Activated T-helper 1 cell treated with anti-CD3 and anti-CD28 coated beads, Interleukin-12 subunit alpha, Interleukin-12 subunit beta, Interleukin-2, Interleukin-4 antibody, amounts not matched to agents 30 ng/mL and 10 ng/mL and 1 ng/mL, durations not matched to agents 14 hours and 24 hours and 36 hours (primary cell): ENCODE results near the gene SLCO4A1. TPM values are rescaled to one million over a fixed set of nuclear protein-coding genes. Genes with fewer than 3 reads are reported as not detected.

Experiments used
- DNase-seq: peaks from one replicate; pipeline ENCODE4 v3.0.0; 2021; ENCODE audit warnings: low spot score
- H3K27ac Mint-ChIP-seq: one replicate; pipeline ENCODE4 v1.8.0; 2021; ENCODE audit warnings: mild to moderate bottlenecking, mixed read lengths
- H3K27me3 Mint-ChIP-seq: one replicate; pipeline ENCODE4 v1.8.0; 2022; ENCODE audit warnings: mild to moderate bottlenecking, moderate library complexity, mixed read lengths; ENCODE audit not compliant: insufficient read depth
- H3K36me3 Mint-ChIP-seq: one replicate; pipeline ENCODE4 v1.8.0; 2021; ENCODE audit warnings: low read depth, mixed read lengths
- H3K4me1 Mint-ChIP-seq: one replicate; pipeline ENCODE4 v1.8.0; 2021; ENCODE audit warnings: low read depth, mixed read lengths
- H3K4me3 Mint-ChIP-seq: one replicate; pipeline ENCODE4 v1.8.0; 2021; ENCODE audit warnings: mild to moderate bottlenecking, moderate library complexity, mixed read lengths
- H3K9me3 Mint-ChIP-seq: one replicate; pipeline ENCODE4 v1.8.0; 2021; ENCODE audit warnings: mixed read lengths
- intact Hi-C: fragments of 100-400 bp; cut with micrococcal nuclease; formaldehyde crosslinking; loops from one replicate; pipeline ENCODE4 v1.15.1; 2024
- total RNA-seq: library from RNA; stranded (reverse); gene quantifications from 2 replicates; pipeline ENCODE4 v1.2.3, GENCODE V29; 2022

The SLCO4A1 gene
- total RNA-seq, 1 donor from 2014 or later: 47.6 TPM

- intact Hi-C loops: no loop called here
- Mint-ChIP-seq H3K9me3 (no peaks in the 10 kb centered on the region), H3K27ac (no peak overlapping the region), H3K4me3 (no peak overlapping the region), H3K27me3 (no peaks in the 10 kb centered on the region), H3K36me3 (peaks cover 14% of the 10 kb centered on the region), H3K4me1 (no peaks in the 10 kb centered on the region)
- no peak for DNase-seq
Observed at GRCh38 chr20:62664019-62664971, 22.0 kb downstream of the SLCO4A1 start.

GRCh38 chr20:62665153-62665754 lies 23.0 kb downstream of the SLCO4A1 start:
- intact Hi-C loops: no loop called here
- no peak for DNase-seq
- Mint-ChIP-seq H3K27ac (no peak overlapping the region), H3K9me3 (no peaks in the 10 kb centered on the region), H3K4me3 (no peak overlapping the region), H3K36me3 (peaks cover 22% of the 10 kb centered on the region), H3K4me1 (no peaks in the 10 kb centered on the region), H3K27me3 (no peaks in the 10 kb centered on the region)

- DNase-seq: no peak
- no peak overlapping the region for H3K27ac Mint-ChIP-seq
- no peaks in the 10 kb centered on the region for H3K27me3 Mint-ChIP-seq
- no peaks in the 10 kb centered on the region for H3K4me1 Mint-ChIP-seq
- no peak overlapping the region for H3K4me3 Mint-ChIP-seq
- intact Hi-C loops: no loop called here
- H3K36me3 Mint-ChIP-seq: peaks cover 24% of the 10 kb centered on the region
- H3K9me3 Mint-ChIP-seq: no peaks in the 10 kb centered on the region
Observed at GRCh38 chr20:62665826-62666735, 23.8 kb downstream of the SLCO4A1 start.

GRCh38 chr20:62666736-62667529 lies 24.6 kb downstream of the SLCO4A1 start:
- H3K36me3 Mint-ChIP-seq: peaks cover 31% of the 10 kb centered on the region
- H3K27ac Mint-ChIP-seq: no peak overlapping the region
- H3K9me3 Mint-ChIP-seq: no peaks in the 10 kb centered on the region
- no peak for DNase-seq
- H3K4me1 Mint-ChIP-seq: no peaks in the 10 kb centered on the region
- no peaks in the 10 kb centered on the region for H3K27me3 Mint-ChIP-seq
- intact Hi-C loops: no loop called here
- H3K4me3 Mint-ChIP-seq: no peak overlapping the region

- no peak for DNase-seq
- peaks cover 39% of the 10 kb centered on the region for H3K36me3 Mint-ChIP-seq
- intact Hi-C loops: loop anchor here (1.0 kb wide), 1 partner anchor 124 kb away; no protein-coding TSS in a partner anchor
- no peak overlapping the region for H3K27ac Mint-ChIP-seq
- H3K4me1 Mint-ChIP-seq: no peaks in the 10 kb centered on the region
- H3K9me3 Mint-ChIP-seq: no peaks in the 10 kb centered on the region
- H3K27me3 Mint-ChIP-seq: no peaks in the 10 kb centered on the region
- H3K4me3 Mint-ChIP-seq: no peak overlapping the region
Observed at GRCh38 chr20:62667530-62668440, 25.5 kb downstream of the SLCO4A1 start.

GRCh38 chr20:62668441-62669027 lies 26.2 kb downstream of the SLCO4A1 start:
- no peaks in the 10 kb centered on the region for H3K9me3 Mint-ChIP-seq
- no peak for DNase-seq
- H3K27me3 Mint-ChIP-seq: no peaks in the 10 kb centered on the region

GRCh38 chr20:62669249-62669648 lies 26.9 kb downstream of the SLCO4A1 start:
- no peaks in the 10 kb centered on the region for H3K27me3 Mint-ChIP-seq
- no peaks in the 10 kb centered on the region for H3K4me1 Mint-ChIP-seq
- no peak overlapping the region for H3K4me3 Mint-ChIP-seq
- no peak for DNase-seq
- H3K27ac Mint-ChIP-seq: no peak overlapping the region
- H3K36me3 Mint-ChIP-seq: peaks cover 39% of the 10 kb centered on the region
- H3K9me3 Mint-ChIP-seq: no peaks in the 10 kb centered on the region
- intact Hi-C loops: no loop called here

More at GRCh38 chr20:62668441-62669027, 26.2 kb downstream of the SLCO4A1 start:
- Mint-ChIP-seq H3K27ac (no peak overlapping the region), H3K4me3 (no peak overlapping the region), H3K4me1 (no peaks in the 10 kb centered on the region), H3K36me3 (peaks cover 39% of the 10 kb centered on the region)
- intact Hi-C loops: loop anchor here (1.0 kb wide), 1 partner anchor 123 kb away; no protein-coding TSS in a partner anchor

GRCh38 chr20:62670156-62670555 lies 27.9 kb downstream of the SLCO4A1 start:
- Mint-ChIP-seq H3K36me3 (peaks cover 35% of the 10 kb centered on the region), H3K27ac (no peak overlapping the region), H3K4me3 (no peak overlapping the region), H3K27me3 (no peaks in the 10 kb centered on the region), H3K9me3 (no peaks in the 10 kb centered on the region), H3K4me1 (no peaks in the 10 kb centered on the region)
- no peak for DNase-seq
- intact Hi-C loops: no loop called here

GRCh38 chr20:62670998-62671397 lies 28.7 kb downstream of the SLCO4A1 start:
- Mint-ChIP-seq H3K4me3 (no peak overlapping the region), H3K36me3 (peaks cover 35% of the 10 kb centered on the region), H3K9me3 (no peaks in the 10 kb centered on the region)

GRCh38 chr20:62671765-62672164 lies 29.5 kb downstream of the SLCO4A1 start:
- no peak for DNase-seq
- H3K36me3 Mint-ChIP-seq: peaks cover 35% of the 10 kb centered on the region
- H3K27me3 Mint-ChIP-seq: peaks cover 2% of the 10 kb centered on the region
- no peaks in the 10 kb centered on the region for H3K4me1 Mint-ChIP-seq
- intact Hi-C loops: no loop called here
- H3K9me3 Mint-ChIP-seq: no peaks in the 10 kb centered on the region
- H3K27ac Mint-ChIP-seq: no peak overlapping the region
- H3K4me3 Mint-ChIP-seq: no peak overlapping the region

More at GRCh38 chr20:62670998-62671397, 28.7 kb downstream of the SLCO4A1 start:
- Mint-ChIP-seq H3K27me3 (no peaks in the 10 kb centered on the region), H3K4me1 (no peaks in the 10 kb centered on the region), H3K27ac (no peak overlapping the region)
- intact Hi-C loops: no loop called here
- no peak for DNase-seq

GRCh38 chr20:62674370-62674769 lies 32.1 kb downstream of the SLCO4A1 start:
- Mint-ChIP-seq H3K36me3 (peaks cover 24% of the 10 kb centered on the region), H3K9me3 (no peaks in the 10 kb centered on the region), H3K27me3 (peaks cover 4% of the 10 kb centered on the region), H3K4me1 (peaks cover 5% of the 10 kb centered on the region), H3K4me3 (no peak overlapping the region), H3K27ac (no peak overlapping the region)
- intact Hi-C loops: no loop called here
- no peak for DNase-seq
